ENCODE data around the gene HEXIM2. TPM values are rescaled to one million over a fixed set of nuclear protein-coding genes. Genes with fewer than 3 reads are reported as not detected.

The HEXIM2 gene
- total and polyA plus RNA-seq, 2 of the 13 experiments (the other 11 are each of a cell fraction or from before 2014, with no cell fraction given), result 27.1 to 32.4 TPM

GRCh38 chr17:45149037-45149668 lies 12.5 kb upstream of the HEXIM2 start (continued):
- TF ChIP-seq ZNF34 (CRISPR knock-in tag; IDR thresholded peaks at IDR 0.05; ENCODE audit: borderline replicate concordance) (no peak; the same call in 1 of the 2 replicates), SIX4 (CRISPR knock-in tag; IDR thresholded peaks at IDR 0.05) (no peak), TFE3 (CRISPR knock-in tag; IDR thresholded peaks at IDR 0.05) (no peak), ZFP36L2 (CRISPR knock-in tag; IDR thresholded peaks at IDR 0.05) (no peak), ZSCAN30 (CRISPR knock-in tag; IDR thresholded peaks at IDR 0.05) (no peak), GPBP1L1 (CRISPR knock-in tag; IDR thresholded peaks at IDR 0.05) (no peak), U2AF1 (optimal IDR thresholded peaks at IDR 0.05; ENCODE audit: low read depth, low read length) (no peak), BRCA1 (CRISPR knock-in tag; IDR thresholded peaks at IDR 0.05) (no peak), ZNF747 (CRISPR knock-in tag; IDR thresholded peaks at IDR 0.05; ENCODE audit: borderline replicate concordance) (peak; percentile 42; the same call in 1 of the 2 replicates), HDAC1 (CRISPR knock-in tag; IDR thresholded peaks at IDR 0.05) (peak; percentile 26; the same call in 1 of the 2 replicates), ZNF607 (CRISPR knock-in tag; IDR thresholded peaks at IDR 0.05; ENCODE audit: borderline replicate concordance) (peak; percentile 23; the same call in 1 of the 2 replicates), ZFP36L1 (CRISPR knock-in tag; IDR thresholded peaks at IDR 0.05) (no peak), LRRFIP1 (CRISPR knock-in tag; conservative IDR thresholded peaks at IDR 0.05) (no peak), ZNF570 (CRISPR knock-in tag; IDR thresholded peaks at IDR 0.05; ENCODE audit: borderline replicate concordance) (no peak), ZNF619 (CRISPR knock-in tag; IDR thresholded peaks at IDR 0.05) (peak; percentile 23; the same call in 1 of the 2 replicates), DMAP1 (CRISPR knock-in tag; IDR thresholded peaks at IDR 0.05) (peak; percentile 35; the same call in 1 of the 2 replicates)
